ENCODE measurements around the gene MRPL22. TPM values are rescaled to one million over a fixed set of nuclear protein-coding genes. Genes with fewer than 3 reads are reported as not detected.
"Not testable (repeated sequence)": the region's sequence is repeated elsewhere in the genome, so short reads cannot be mapped to it uniquely, and the experiment has no call there.

MRPL22 gene
- total and polyA plus RNA-seq, 7 experiments from 2014 or later = 18.4 to 97.6 (median 27.7) TPM

GRCh38 chr5:154939387-154939786 lies 1.5 kb upstream of the MRPL22 start:
- H3K27ac ChIP-seq (ENCODE audit: low read depth, low read length); H3K27me3 Mint-ChIP-seq; ATAC-seq; H3K27me3 ChIP-seq (ENCODE audit: control insufficient read depth in 2 of 2, insufficient read depth in 2 of 2, low read length in 2 of 2); POLR2A ChIA-PET; DNase-seq; H3K4me3 ChIP-seq (ENCODE audit: low read length); H3K9me3 Mint-ChIP-seq; H3K9me3 ChIP-seq (ENCODE audit: control insufficient read depth in 2 of 3, low read length in 3 of 3): not testable (repeated sequence)
- H3K4me3 Mint-ChIP-seq = peak overlapping the region; percentile 38 to 100 (median 87)
- peaks cover 0 to 15% (median 11%) of the 10 kb centered on the region in 5 donors for H3K36me3 Mint-ChIP-seq
- peak overlapping the region; percentile 52 to 98 (median 93) for H3K27ac Mint-ChIP-seq
- peaks cover 30 to 75% (median 63%) of the 10 kb centered on the region in 7 donors for H3K4me1 Mint-ChIP-seq
- Histone ChIP-seq H3K36me3 (ENCODE audit: control insufficient read depth in 2 of 3, insufficient read depth in 3 of 3, low read length in 3 of 3) (peaks cover 0 to 15% (median 0%) of the 10 kb centered on the region in 3 experiments), H3K4me1 (ENCODE audit: control insufficient read depth in 2 of 2, insufficient read depth in 2 of 2, low read length in 2 of 2) (peaks cover 21 to 22% of the 10 kb centered on the region in 2 donors)
- CTCF ChIA-PET = interaction anchor here (0.6 kb wide), 1 partner anchor 471 kb away, joined by 3 read pairs; no protein-coding TSS in a partner anchor
- intact Hi-C loops (cut with micrococcal nuclease) = loop anchor here in 1 of 2 donors (2.0 kb wide), 1 partner anchor 493 kb away; no protein-coding TSS in a partner anchor

- H3K27ac Mint-ChIP-seq = peak overlapping the region; percentile 93 to 98 (median 96)
- peak overlapping the region; percentile 89 to 100 (median 96) for H3K4me3 Mint-ChIP-seq
- peak overlapping the region; percentile 94 for H3K27ac ChIP-seq (ENCODE audit: low read depth, low read length)
- intact Hi-C loops (cut with micrococcal nuclease) = loop anchor here (2.0 to 10.0 kb wide), 8 partner anchors 128 to 1994 kb away; partner anchors contain the start of genes FAM114A2 (in 2 of the 2), GALNT10 (in 2 of the 2) and MFAP3 (in 2 of the 2)
- no peaks in the 10 kb centered on the region for H3K9me3 ChIP-seq (ENCODE audit: control insufficient read depth in 2 of 3, low read length in 3 of 3)
- DNase-seq = no peak
- no peaks in the 10 kb centered on the region for H3K27me3 Mint-ChIP-seq
- H3K4me3 ChIP-seq (ENCODE audit: low read length) = peak overlapping the region; percentile 76
- peaks cover 0 to 5% (median 0%) of the 10 kb centered on the region in 11 donors for H3K9me3 Mint-ChIP-seq
- no peak for ATAC-seq
- ChIA-PET POLR2A (interaction anchor here (0.6 to 1.5 kb wide), 5 partner anchors 8 to 115 kb away, joined by 3 to 5 read pairs (median 4); no protein-coding TSS in a partner anchor), CTCF (no interaction called here)
- no peaks in the 10 kb centered on the region for H3K27me3 ChIP-seq (ENCODE audit: control insufficient read depth in 2 of 2, insufficient read depth in 2 of 2, low read length in 2 of 2)
- peaks cover 22% of the 10 kb centered on the region in 2 donors for H3K4me1 ChIP-seq (ENCODE audit: control insufficient read depth in 2 of 2, insufficient read depth in 2 of 2, low read length in 2 of 2)
- H3K4me1 Mint-ChIP-seq = peaks cover 25 to 65% (median 53%) of the 10 kb centered on the region in 7 donors
- peaks cover 0 to 5% (median 2%) of the 10 kb centered on the region in 5 donors for H3K36me3 Mint-ChIP-seq
- peaks cover 0 to 13% (median 0%) of the 10 kb centered on the region in 3 experiments for H3K36me3 ChIP-seq (ENCODE audit: control insufficient read depth in 2 of 3, insufficient read depth in 3 of 3, low read length in 3 of 3)
Observed at GRCh38 chr5:154940375-154940771, 500 bp upstream of the MRPL22 start.

GRCh38 chr5:154943527-154943926 lies 2.7 kb downstream of the MRPL22 start:
- POLR2A ChIA-PET = no interaction called here
- intact Hi-C loops (cut with micrococcal nuclease) = loop anchor here (5.0 to 10.0 kb wide), 4 partner anchors 291 to 1991 kb away; partner anchors contain the start of gene GALNT10 (in 1 of the 2)
- Mint-ChIP-seq H3K9me3 (peaks cover 0 to 5% (median 0%) of the 10 kb centered on the region in 11 donors), H3K27ac (peak overlapping the region in 1 of 9 donors; percentile 36), H3K27me3 (no peaks in the 10 kb centered on the region), H3K4me3 (peak overlapping the region in 1 of 10 donors; percentile 89), H3K4me1 (peaks cover 24 to 60% (median 42%) of the 10 kb centered on the region in 7 donors), H3K36me3 (peaks cover 0 to 8% (median 4%) of the 10 kb centered on the region in 5 donors)
- no peaks in the 10 kb centered on the region for H3K27me3 ChIP-seq (ENCODE audit: control insufficient read depth in 2 of 2, insufficient read depth in 2 of 2, low read length in 2 of 2)
- no peak overlapping the region for H3K27ac ChIP-seq (ENCODE audit: low read depth, low read length)
- no peak overlapping the region for H3K4me3 ChIP-seq (ENCODE audit: low read length)
- no peaks in the 10 kb centered on the region for H3K9me3 ChIP-seq (ENCODE audit: control insufficient read depth in 2 of 3, low read length in 3 of 3)
- no peak for ATAC-seq
- H3K36me3 ChIP-seq (ENCODE audit: control insufficient read depth in 2 of 3, insufficient read depth in 3 of 3, low read length in 3 of 3) = peaks cover 0 to 10% (median 0%) of the 10 kb centered on the region in 3 experiments
- peaks cover 12 to 17% of the 10 kb centered on the region in 2 donors for H3K4me1 ChIP-seq (ENCODE audit: control insufficient read depth in 2 of 2, insufficient read depth in 2 of 2, low read length in 2 of 2)
- DNase-seq = no peak
- CTCF ChIA-PET = interaction anchor here (2.1 kb wide), 1 partner anchor 293 kb away, joined by 6 read pairs; no protein-coding TSS in a partner anchor

- Mint-ChIP-seq H3K27me3 (no peaks in the 10 kb centered on the region), H3K36me3 (peaks cover 0 to 16% (median 5%) of the 10 kb centered on the region in 5 donors), H3K4me3 (no peak overlapping the region), H3K27ac (no peak overlapping the region), H3K4me1 (peaks cover 30 to 61% (median 46%) of the 10 kb centered on the region in 7 donors), H3K9me3 (peaks cover 0 to 5% (median 0%) of the 10 kb centered on the region in 11 donors)
- intact Hi-C loops (cut with micrococcal nuclease) = loop anchor here (1.0 to 10.0 kb wide), 6 partner anchors 202 to 1990 kb away; partner anchors contain the start of gene GALNT10 (in 1 of the 2)
- no peak overlapping the region for H3K4me3 ChIP-seq (ENCODE audit: low read length)
- ChIA-PET POLR2A (no interaction called here), CTCF (interaction anchor here (2.1 kb wide), 1 partner anchor 294 kb away, joined by 6 read pairs; no protein-coding TSS in a partner anchor)
- peaks cover 12 to 17% of the 10 kb centered on the region in 2 donors for H3K4me1 ChIP-seq (ENCODE audit: control insufficient read depth in 2 of 2, insufficient read depth in 2 of 2, low read length in 2 of 2)
- DNase-seq = no peak
- no peak overlapping the region for H3K27ac ChIP-seq (ENCODE audit: low read depth, low read length)
- no peaks in the 10 kb centered on the region for H3K27me3 ChIP-seq (ENCODE audit: control insufficient read depth in 2 of 2, insufficient read depth in 2 of 2, low read length in 2 of 2)
- no peaks in the 10 kb centered on the region for H3K9me3 ChIP-seq (ENCODE audit: control insufficient read depth in 2 of 3, low read length in 3 of 3)
- H3K36me3 ChIP-seq (ENCODE audit: control insufficient read depth in 2 of 3, insufficient read depth in 3 of 3, low read length in 3 of 3) = peaks cover 0 to 10% (median 0%) of the 10 kb centered on the region in 3 experiments
- no peak for ATAC-seq
Observed at GRCh38 chr5:154944716-154945115, 3.8 kb downstream of the MRPL22 start.

- H3K4me3 ChIP-seq (ENCODE audit: low read length) = no peak overlapping the region
- Mint-ChIP-seq H3K9me3 (peaks cover 0 to 3% (median 0%) of the 10 kb centered on the region in 11 donors), H3K4me1 (peaks cover 27 to 61% (median 52%) of the 10 kb centered on the region in 7 donors), H3K27ac (no peak overlapping the region), H3K36me3 (peaks cover 0 to 20% (median 5%) of the 10 kb centered on the region in 5 donors), H3K4me3 (no peak overlapping the region), H3K27me3 (no peaks in the 10 kb centered on the region)
- no peak overlapping the region for H3K27ac ChIP-seq (ENCODE audit: low read depth, low read length)
- intact Hi-C loops (cut with micrococcal nuclease) = loop anchor here (1.0 to 10.0 kb wide), 5 partner anchors 201 to 1989 kb away; partner anchors contain the start of gene GALNT10 (in 1 of the 2)
- no peaks in the 10 kb centered on the region for H3K9me3 ChIP-seq (ENCODE audit: control insufficient read depth in 2 of 3, low read length in 3 of 3)
- ChIA-PET CTCF (interaction anchor here (2.1 kb wide), 1 partner anchor 296 kb away, joined by 6 read pairs; no protein-coding TSS in a partner anchor), POLR2A (interaction anchor here (0.6 kb wide), 1 partner anchor 176 kb away, joined by 6 read pairs; no protein-coding TSS in a partner anchor)
- no peaks in the 10 kb centered on the region for H3K27me3 ChIP-seq (ENCODE audit: control insufficient read depth in 2 of 2, insufficient read depth in 2 of 2, low read length in 2 of 2)
- ATAC-seq = no peak
- H3K4me1 ChIP-seq (ENCODE audit: control insufficient read depth in 2 of 2, insufficient read depth in 2 of 2, low read length in 2 of 2) = peaks cover 4 to 17% of the 10 kb centered on the region in 2 donors
- peak in 5 of 9 donors; percentile 10 to 29 (median 20) for DNase-seq
- H3K36me3 ChIP-seq (ENCODE audit: control insufficient read depth in 2 of 3, insufficient read depth in 3 of 3, low read length in 3 of 3) = peaks cover 0 to 10% (median 0%) of the 10 kb centered on the region in 3 experiments
Observed at GRCh38 chr5:154945695-154946301, 4.9 kb downstream of the MRPL22 start.

GRCh38 chr5:154947778-154948177 lies 6.9 kb downstream of the MRPL22 start:
- intact Hi-C loops (cut with micrococcal nuclease) = loop anchor here (10.0 kb wide), 3 partner anchors 753 to 1987 kb away; partner anchors contain the start of gene GALNT10 (in 1 of the 2)
- peaks cover 0 to 20% (median 7%) of the 10 kb centered on the region in 5 donors for H3K36me3 Mint-ChIP-seq
- H3K4me1 Mint-ChIP-seq = peaks cover 16 to 46% (median 36%) of the 10 kb centered on the region in 7 donors
- ChIA-PET POLR2A (no interaction called here), CTCF (no interaction called here)
- no peaks in the 10 kb centered on the region for H3K9me3 Mint-ChIP-seq
- H3K36me3 ChIP-seq (ENCODE audit: control insufficient read depth in 2 of 3, insufficient read depth in 3 of 3, low read length in 3 of 3) = peaks cover 0 to 7% (median 0%) of the 10 kb centered on the region in 3 experiments
- H3K27ac ChIP-seq (ENCODE audit: low read depth, low read length) = no peak overlapping the region
- no peak for DNase-seq
- ATAC-seq = no peak
- H3K4me3 ChIP-seq (ENCODE audit: low read length) = no peak overlapping the region
- H3K27me3 ChIP-seq (ENCODE audit: control insufficient read depth in 2 of 2, insufficient read depth in 2 of 2, low read length in 2 of 2) = no peaks in the 10 kb centered on the region
- H3K4me1 ChIP-seq (ENCODE audit: control insufficient read depth in 2 of 2, insufficient read depth in 2 of 2, low read length in 2 of 2) = peaks cover 0 to 5% of the 10 kb centered on the region in 2 donors
- no peaks in the 10 kb centered on the region for H3K27me3 Mint-ChIP-seq
- peak overlapping the region in 1 of 10 donors; percentile 28 for H3K4me3 Mint-ChIP-seq
- no peaks in the 10 kb centered on the region for H3K9me3 ChIP-seq (ENCODE audit: control insufficient read depth in 2 of 3, low read length in 3 of 3)
- peak overlapping the region in 1 of 9 donors; percentile 76 for H3K27ac Mint-ChIP-seq
